Erythroblast (primary cell): Measurements from ENCODE around the gene RPS24.

Experiments used
- GATA1 ChIP-seq: IDR thresholded peaks from 2 replicates; pipeline ENCODE4 v1.6.1; 2011; ENCODE audit warnings: low read depth, mild to moderate bottlenecking, control low read depth, low read length, moderate library complexity
- POLR2A ChIP-seq: IDR thresholded peaks from 2 replicates; pipeline ENCODE4 v1.6.1; 2011; ENCODE audit warnings: mild to moderate bottlenecking, low read length

DNA sequence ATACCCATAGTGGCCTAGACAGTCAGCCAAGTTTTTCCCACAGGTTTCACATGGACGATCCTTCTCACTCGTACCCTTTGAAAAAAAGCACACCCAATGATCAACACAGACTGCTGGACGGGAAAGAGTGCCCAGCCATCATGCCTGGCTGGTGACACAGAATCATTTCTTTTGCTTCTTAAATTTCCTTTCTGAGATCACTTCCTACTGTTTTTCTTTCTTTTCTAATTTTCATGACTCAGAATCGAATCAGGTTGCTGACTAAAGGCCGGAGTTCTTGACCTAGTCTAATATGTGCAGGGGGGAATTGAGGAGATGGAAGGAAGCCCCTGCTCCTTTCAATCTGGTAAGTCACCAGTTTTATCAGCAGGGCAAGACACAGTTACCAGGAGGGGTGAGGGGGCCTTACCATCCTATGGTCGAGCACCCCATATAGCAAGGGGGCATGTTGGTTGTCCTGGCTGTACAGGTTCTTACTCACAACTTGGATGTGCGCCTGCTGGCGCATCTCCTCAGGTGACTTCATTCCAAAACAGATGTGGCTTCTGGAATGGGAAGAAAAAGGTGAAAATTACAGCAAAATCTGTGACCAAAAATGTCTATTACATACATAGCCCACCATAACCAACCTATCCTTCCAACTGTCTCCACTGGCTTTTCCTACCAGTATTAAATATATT, 7.8 kb upstream of the RPS24 start:
- TF ChIP-seq POLR2A (no peak), GATA1 (no peak)
